ENCODE measurements around the gene LAMC3. TPM values are rescaled to one million over a fixed set of nuclear protein-coding genes. Genes with fewer than 3 reads are reported as not detected.

Gene LAMC3
- total and polyA plus RNA-seq, 5 donors from 2014 or later, result 0.37 to 1.2 (median 0.66) TPM

DNA sequence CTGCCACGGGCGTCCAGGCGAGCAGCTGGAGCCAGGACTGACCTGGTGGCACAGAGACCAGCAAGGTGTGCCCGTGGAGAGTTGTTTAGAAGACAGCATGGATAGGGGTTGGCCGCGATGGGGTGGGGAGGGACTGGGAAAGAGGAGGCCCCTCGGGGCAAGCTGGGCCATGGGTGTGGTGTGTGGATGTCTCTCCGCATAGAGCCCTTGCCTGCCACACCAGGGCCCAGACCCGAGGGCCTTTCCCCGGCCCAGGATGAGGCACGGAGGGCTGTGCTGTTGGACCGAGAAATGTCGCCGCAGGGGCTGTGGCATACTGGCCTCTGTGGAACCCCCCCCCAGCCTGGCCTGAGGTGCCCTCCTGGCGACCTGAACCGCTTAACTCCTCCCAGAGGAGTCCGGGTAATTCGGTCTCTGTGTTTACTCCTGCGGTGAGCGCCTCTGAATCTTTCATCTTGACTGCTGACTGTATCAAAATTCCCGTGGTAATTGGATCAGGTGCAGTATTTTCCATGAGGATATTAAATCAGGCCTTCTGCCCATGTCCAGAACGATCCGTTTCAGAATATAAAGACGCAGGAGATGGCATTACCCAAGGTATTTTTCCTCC, 22.5 kb upstream of the LAMC3 start:
- no peak overlapping the region for H3K27ac Mint-ChIP-seq

GRCh38 chr9:130987054-130987453, 21.9 kb upstream of the LAMC3 start:
- DNase-seq, result no peak
- Histone ChIP-seq H3K9me3 (ENCODE audit: control insufficient read depth in 2 of 2, low read length in 2 of 2) (no peaks in the 10 kb centered on the region), H3K4me3 (ENCODE audit: low read depth, low read length) (no peak overlapping the region), H3K27ac (ENCODE audit: insufficient read depth, low read length, poor library complexity, severe bottlenecking) (no peak overlapping the region), H3K4me1 (ENCODE audit: control insufficient read depth, insufficient read depth, low read length, poor library complexity, severe bottlenecking) (no peaks in the 10 kb centered on the region), H3K36me3 (ENCODE audit: control insufficient read depth, insufficient read depth, low read length) (no peaks in the 10 kb centered on the region), H3K27me3 (ENCODE audit: control insufficient read depth, insufficient read depth, low read length) (no peaks in the 10 kb centered on the region)
- no peaks in the 10 kb centered on the region for H3K4me1 Mint-ChIP-seq
- no peak overlapping the region for H3K27ac Mint-ChIP-seq
- H3K27me3 Mint-ChIP-seq, result peaks cover 5% of the 10 kb centered on the region
- H3K9me3 Mint-ChIP-seq, result peaks cover 0 to 1% (median 0%) of the 10 kb centered on the region in 7 donors
- no peak for ATAC-seq (ENCODE audit: low read depth in 2 of 2)
- H3K36me3 Mint-ChIP-seq, result no peaks in the 10 kb centered on the region
- H3K4me3 Mint-ChIP-seq, result no peak overlapping the region

More for the DNA sequence above, 22.5 kb upstream of the LAMC3 start:
- DNase-seq (no peak), ATAC-seq (ENCODE audit: low read depth in 2 of 2) (no peak)
- Mint-ChIP-seq H3K9me3 (peaks cover 0 to 1% (median 0%) of the 10 kb centered on the region in 7 donors), H3K4me1 (no peaks in the 10 kb centered on the region), H3K4me3 (no peak overlapping the region), H3K36me3 (no peaks in the 10 kb centered on the region), H3K27me3 (peaks cover 2% of the 10 kb centered on the region)
- H3K36me3 ChIP-seq (ENCODE audit: control insufficient read depth, insufficient read depth, low read length), result no peaks in the 10 kb centered on the region
- H3K9me3 ChIP-seq (ENCODE audit: control insufficient read depth in 2 of 2, low read length in 2 of 2), result no peaks in the 10 kb centered on the region
- H3K4me1 ChIP-seq (ENCODE audit: control insufficient read depth, insufficient read depth, low read length, poor library complexity, severe bottlenecking), result no peaks in the 10 kb centered on the region
- H3K4me3 ChIP-seq (ENCODE audit: low read depth, low read length), result no peak overlapping the region
- no peaks in the 10 kb centered on the region for H3K27me3 ChIP-seq (ENCODE audit: control insufficient read depth, insufficient read depth, low read length)
- no peak overlapping the region for H3K27ac ChIP-seq (ENCODE audit: insufficient read depth, low read length, poor library complexity, severe bottlenecking)

DNA sequence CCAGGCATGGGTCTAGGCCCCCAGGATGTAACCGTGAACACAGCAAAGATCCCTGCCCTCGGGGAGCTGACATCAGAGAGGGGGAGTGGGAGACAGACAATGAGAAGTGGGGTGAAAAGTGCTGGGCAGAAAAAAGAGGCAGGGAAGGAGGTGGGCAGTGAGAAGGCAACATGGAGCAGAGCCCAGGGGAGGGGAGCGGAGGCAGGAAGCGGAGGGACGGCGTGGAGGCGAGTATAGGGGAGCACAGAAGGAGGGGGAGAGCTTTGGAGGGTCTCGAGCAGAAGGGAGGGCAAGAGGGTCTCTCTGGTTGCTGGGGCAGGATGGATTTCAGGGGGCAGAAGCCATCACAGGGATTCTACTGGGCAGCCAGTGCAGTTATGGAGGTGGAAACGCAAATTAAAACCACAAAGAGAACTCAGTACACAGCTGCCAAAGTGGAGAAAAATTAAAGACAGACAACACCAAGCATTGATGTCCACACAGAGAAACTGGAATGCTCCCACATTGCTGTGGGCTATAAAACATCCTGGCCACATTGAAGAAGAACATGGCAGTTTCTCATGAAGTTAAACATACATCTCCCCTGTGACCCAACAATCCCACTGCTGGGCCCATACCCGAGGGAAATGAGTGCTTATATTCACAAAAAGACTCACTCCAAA, 21.1 kb upstream of the LAMC3 start:
- no peaks in the 10 kb centered on the region for H3K27me3 ChIP-seq (ENCODE audit: control insufficient read depth, insufficient read depth, low read length)
- DNase-seq (no peak), ATAC-seq (ENCODE audit: low read depth in 2 of 2) (no peak)
- no peak overlapping the region for H3K27ac ChIP-seq (ENCODE audit: insufficient read depth, low read length, poor library complexity, severe bottlenecking)
- peaks cover 0 to 1% (median 0%) of the 10 kb centered on the region in 7 donors for H3K9me3 Mint-ChIP-seq
- H3K4me1 Mint-ChIP-seq, result no peaks in the 10 kb centered on the region
- H3K9me3 ChIP-seq (ENCODE audit: control insufficient read depth in 2 of 2, low read length in 2 of 2), result no peaks in the 10 kb centered on the region
- H3K27me3 Mint-ChIP-seq, result peaks cover 10% of the 10 kb centered on the region
- no peak overlapping the region for H3K4me3 Mint-ChIP-seq
- H3K27ac Mint-ChIP-seq, result no peak overlapping the region
- no peaks in the 10 kb centered on the region for H3K4me1 ChIP-seq (ENCODE audit: control insufficient read depth, insufficient read depth, low read length, poor library complexity, severe bottlenecking)
- no peak overlapping the region for H3K4me3 ChIP-seq (ENCODE audit: low read depth, low read length)
- no peaks in the 10 kb centered on the region for H3K36me3 ChIP-seq (ENCODE audit: control insufficient read depth, insufficient read depth, low read length)
- H3K36me3 Mint-ChIP-seq, result no peaks in the 10 kb centered on the region

DNA sequence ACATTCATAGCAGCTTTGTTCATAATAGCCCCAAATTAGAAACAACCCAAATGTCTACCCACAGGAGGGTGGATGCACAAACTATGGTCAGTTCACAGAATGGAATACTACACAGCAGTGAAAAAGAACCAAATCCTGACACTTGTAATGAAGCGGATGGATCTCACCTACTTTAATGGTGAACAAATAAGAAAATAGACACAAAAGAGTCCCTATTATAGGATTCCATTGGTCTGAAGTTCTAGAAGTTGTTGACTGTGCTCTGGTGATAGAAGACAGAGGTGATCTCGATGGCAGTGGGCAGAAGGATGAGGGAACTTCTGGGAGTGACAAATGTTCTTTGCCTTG, 20.6 kb upstream of the LAMC3 start:
- no peaks in the 10 kb centered on the region for H3K4me1 Mint-ChIP-seq
- H3K4me3 Mint-ChIP-seq, result no peak overlapping the region
- H3K9me3 ChIP-seq (ENCODE audit: control insufficient read depth in 2 of 2, low read length in 2 of 2), result no peaks in the 10 kb centered on the region
- no peaks in the 10 kb centered on the region for H3K4me1 ChIP-seq (ENCODE audit: control insufficient read depth, insufficient read depth, low read length, poor library complexity, severe bottlenecking)
- H3K27ac Mint-ChIP-seq, result no peak overlapping the region
- no peak for DNase-seq
- H3K36me3 Mint-ChIP-seq, result no peaks in the 10 kb centered on the region
- ATAC-seq (ENCODE audit: low read depth in 2 of 2), result no peak
- H3K27ac ChIP-seq (ENCODE audit: insufficient read depth, low read length, poor library complexity, severe bottlenecking), result no peak overlapping the region
- peaks cover 10% of the 10 kb centered on the region for H3K27me3 Mint-ChIP-seq
- H3K27me3 ChIP-seq (ENCODE audit: control insufficient read depth, insufficient read depth, low read length), result no peaks in the 10 kb centered on the region
- peaks cover 0 to 1% (median 0%) of the 10 kb centered on the region in 7 donors for H3K9me3 Mint-ChIP-seq
- no peak overlapping the region for H3K4me3 ChIP-seq (ENCODE audit: low read depth, low read length)
- no peaks in the 10 kb centered on the region for H3K36me3 ChIP-seq (ENCODE audit: control insufficient read depth, insufficient read depth, low read length)

GRCh38 chr9:130988905-130989304, 20.1 kb upstream of the LAMC3 start:
- H3K27me3 ChIP-seq (ENCODE audit: control insufficient read depth, insufficient read depth, low read length), result no peaks in the 10 kb centered on the region

DNA sequence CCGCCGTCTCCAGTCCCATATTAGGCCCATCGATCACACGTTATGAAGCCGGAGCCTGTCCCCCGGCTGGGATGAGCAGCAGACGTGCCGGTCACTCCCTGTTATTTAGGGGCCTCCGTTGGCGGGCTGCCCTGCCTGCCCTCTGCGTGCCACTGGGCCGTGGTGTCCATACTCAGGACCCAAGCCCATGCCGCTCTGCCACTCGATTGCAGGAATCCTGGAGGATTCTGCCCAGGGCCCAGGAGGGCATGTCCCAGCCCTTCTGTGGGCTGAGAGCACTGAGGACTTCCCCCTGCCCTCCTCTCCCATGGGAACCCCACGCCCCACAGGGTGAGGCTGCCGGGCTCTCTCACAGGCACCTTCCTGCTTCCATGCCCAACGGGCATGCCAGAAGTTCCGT, 19.6 kb upstream of the LAMC3 start:
- Histone ChIP-seq H3K4me3 (ENCODE audit: low read depth, low read length) (no peak overlapping the region), H3K27me3 (ENCODE audit: control insufficient read depth, insufficient read depth, low read length) (no peaks in the 10 kb centered on the region), H3K36me3 (ENCODE audit: control insufficient read depth, insufficient read depth, low read length) (no peaks in the 10 kb centered on the region), H3K27ac (ENCODE audit: insufficient read depth, low read length, poor library complexity, severe bottlenecking) (no peak overlapping the region), H3K9me3 (ENCODE audit: control insufficient read depth in 2 of 2, low read length in 2 of 2) (no peaks in the 10 kb centered on the region), H3K4me1 (ENCODE audit: control insufficient read depth, insufficient read depth, low read length, poor library complexity, severe bottlenecking) (no peaks in the 10 kb centered on the region)
- H3K36me3 Mint-ChIP-seq, result no peaks in the 10 kb centered on the region
- ATAC-seq (ENCODE audit: low read depth in 2 of 2) (no peak), DNase-seq (no peak)
- H3K27me3 Mint-ChIP-seq, result peaks cover 10% of the 10 kb centered on the region
- H3K4me3 Mint-ChIP-seq, result no peak overlapping the region
- H3K9me3 Mint-ChIP-seq, result peaks cover 0 to 2% (median 0%) of the 10 kb centered on the region in 7 donors
- H3K27ac Mint-ChIP-seq, result no peak overlapping the region
- no peaks in the 10 kb centered on the region for H3K4me1 Mint-ChIP-seq

More at GRCh38 chr9:130988905-130989304, 20.1 kb upstream of the LAMC3 start:
- Mint-ChIP-seq H3K27me3 (peaks cover 10% of the 10 kb centered on the region), H3K27ac (no peak overlapping the region), H3K4me3 (no peak overlapping the region), H3K9me3 (peaks cover 0 to 1% (median 0%) of the 10 kb centered on the region in 7 donors), H3K4me1 (no peaks in the 10 kb centered on the region), H3K36me3 (no peaks in the 10 kb centered on the region)
- ATAC-seq (ENCODE audit: low read depth in 2 of 2) (no peak), DNase-seq (no peak)
- no peaks in the 10 kb centered on the region for H3K9me3 ChIP-seq (ENCODE audit: control insufficient read depth in 2 of 2, low read length in 2 of 2)
- H3K4me1 ChIP-seq (ENCODE audit: control insufficient read depth, insufficient read depth, low read length, poor library complexity, severe bottlenecking), result no peaks in the 10 kb centered on the region
- no peak overlapping the region for H3K27ac ChIP-seq (ENCODE audit: insufficient read depth, low read length, poor library complexity, severe bottlenecking)
- H3K4me3 ChIP-seq (ENCODE audit: low read depth, low read length), result no peak overlapping the region
- H3K36me3 ChIP-seq (ENCODE audit: control insufficient read depth, insufficient read depth, low read length), result no peaks in the 10 kb centered on the region

DNA sequence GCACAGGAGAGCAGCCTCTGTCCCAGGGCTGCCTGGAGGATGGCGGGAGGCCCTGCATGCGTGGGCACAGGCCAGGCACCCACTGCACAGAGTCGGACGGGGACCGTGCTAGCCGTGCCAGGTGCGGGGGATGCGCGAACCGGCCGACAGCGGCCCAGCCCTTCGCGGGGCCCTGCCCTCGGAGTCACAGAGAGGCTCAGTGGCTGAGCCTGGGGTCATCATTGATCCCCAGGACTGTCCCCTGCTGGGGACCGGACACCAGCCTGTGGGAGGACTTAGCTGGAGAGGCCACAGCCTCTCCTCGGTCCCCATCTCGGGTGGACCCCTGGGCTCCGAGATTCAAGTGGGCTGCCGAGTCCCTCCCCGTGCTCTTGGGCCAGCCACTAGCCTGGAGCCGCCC, 19.1 kb upstream of the LAMC3 start:
- no peak overlapping the region for H3K27ac ChIP-seq (ENCODE audit: insufficient read depth, low read length, poor library complexity, severe bottlenecking)
- H3K4me3 ChIP-seq (ENCODE audit: low read depth, low read length), result no peak overlapping the region
- no peak overlapping the region for H3K4me3 Mint-ChIP-seq
- no peak overlapping the region for H3K27ac Mint-ChIP-seq
- H3K36me3 ChIP-seq (ENCODE audit: control insufficient read depth, insufficient read depth, low read length), result no peaks in the 10 kb centered on the region
- no peaks in the 10 kb centered on the region for H3K4me1 Mint-ChIP-seq
- H3K4me1 ChIP-seq (ENCODE audit: control insufficient read depth, insufficient read depth, low read length, poor library complexity, severe bottlenecking), result no peaks in the 10 kb centered on the region
- peaks cover 0 to 2% (median 0%) of the 10 kb centered on the region in 7 donors for H3K9me3 Mint-ChIP-seq
- no peaks in the 10 kb centered on the region for H3K36me3 Mint-ChIP-seq
- H3K27me3 ChIP-seq (ENCODE audit: control insufficient read depth, insufficient read depth, low read length), result no peaks in the 10 kb centered on the region
- no peak for DNase-seq
- ATAC-seq (ENCODE audit: low read depth in 2 of 2), result no peak
- H3K9me3 ChIP-seq (ENCODE audit: control insufficient read depth in 2 of 2, low read length in 2 of 2), result no peaks in the 10 kb centered on the region
- peaks cover 10% of the 10 kb centered on the region for H3K27me3 Mint-ChIP-seq

Measured in CD4-positive, CD25-positive, alpha-beta regulatory T cell (primary cell).